GM12873 (cell line): ENCODE measurements around the gene PTCSC3.

Source experiments
- TF ChIP-seq, protein P1 (sequence below): IDR thresholded peaks from 2 replicates; pipeline ENCODE4 v1.5.1; 2012; ENCODE audit warnings: low read depth, mild to moderate bottlenecking, moderate library complexity, low read length, control low read depth; ENCODE audit not compliant: insufficient read depth; ENCODE audit errors: missing control alignments

Gene PTCSC3

DNA sequence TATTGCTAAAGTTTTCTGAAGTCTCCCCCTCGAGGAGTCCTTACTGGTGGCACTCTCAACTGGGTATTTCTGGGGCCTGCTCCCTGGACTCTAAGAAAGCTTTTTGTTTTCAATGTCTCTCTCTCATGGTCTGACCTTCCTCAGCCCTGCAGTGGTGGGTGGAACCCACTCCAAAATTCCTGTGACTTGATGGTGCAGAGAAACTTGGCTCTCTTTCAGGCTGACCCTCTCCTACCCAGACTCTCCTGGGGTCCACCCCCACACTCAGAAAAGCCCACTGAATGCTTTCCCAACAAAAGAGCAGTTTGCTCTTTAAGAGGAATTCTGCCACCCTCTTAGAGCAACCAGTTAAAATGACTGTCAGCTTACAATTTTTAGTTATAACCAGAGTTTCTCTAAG is 967 bp upstream of the PTCSC3 start:
- TF ChIP-seq, protein P1, sequence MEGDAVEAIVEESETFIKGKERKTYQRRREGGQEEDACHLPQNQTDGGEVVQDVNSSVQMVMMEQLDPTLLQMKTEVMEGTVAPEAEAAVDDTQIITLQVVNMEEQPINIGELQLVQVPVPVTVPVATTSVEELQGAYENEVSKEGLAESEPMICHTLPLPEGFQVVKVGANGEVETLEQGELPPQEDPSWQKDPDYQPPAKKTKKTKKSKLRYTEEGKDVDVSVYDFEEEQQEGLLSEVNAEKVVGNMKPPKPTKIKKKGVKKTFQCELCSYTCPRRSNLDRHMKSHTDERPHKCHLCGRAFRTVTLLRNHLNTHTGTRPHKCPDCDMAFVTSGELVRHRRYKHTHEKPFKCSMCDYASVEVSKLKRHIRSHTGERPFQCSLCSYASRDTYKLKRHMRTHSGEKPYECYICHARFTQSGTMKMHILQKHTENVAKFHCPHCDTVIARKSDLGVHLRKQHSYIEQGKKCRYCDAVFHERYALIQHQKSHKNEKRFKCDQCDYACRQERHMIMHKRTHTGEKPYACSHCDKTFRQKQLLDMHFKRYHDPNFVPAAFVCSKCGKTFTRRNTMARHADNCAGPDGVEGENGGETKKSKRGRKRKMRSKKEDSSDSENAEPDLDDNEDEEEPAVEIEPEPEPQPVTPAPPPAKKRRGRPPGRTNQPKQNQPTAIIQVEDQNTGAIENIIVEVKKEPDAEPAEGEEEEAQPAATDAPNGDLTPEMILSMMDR: no peak

DNA sequence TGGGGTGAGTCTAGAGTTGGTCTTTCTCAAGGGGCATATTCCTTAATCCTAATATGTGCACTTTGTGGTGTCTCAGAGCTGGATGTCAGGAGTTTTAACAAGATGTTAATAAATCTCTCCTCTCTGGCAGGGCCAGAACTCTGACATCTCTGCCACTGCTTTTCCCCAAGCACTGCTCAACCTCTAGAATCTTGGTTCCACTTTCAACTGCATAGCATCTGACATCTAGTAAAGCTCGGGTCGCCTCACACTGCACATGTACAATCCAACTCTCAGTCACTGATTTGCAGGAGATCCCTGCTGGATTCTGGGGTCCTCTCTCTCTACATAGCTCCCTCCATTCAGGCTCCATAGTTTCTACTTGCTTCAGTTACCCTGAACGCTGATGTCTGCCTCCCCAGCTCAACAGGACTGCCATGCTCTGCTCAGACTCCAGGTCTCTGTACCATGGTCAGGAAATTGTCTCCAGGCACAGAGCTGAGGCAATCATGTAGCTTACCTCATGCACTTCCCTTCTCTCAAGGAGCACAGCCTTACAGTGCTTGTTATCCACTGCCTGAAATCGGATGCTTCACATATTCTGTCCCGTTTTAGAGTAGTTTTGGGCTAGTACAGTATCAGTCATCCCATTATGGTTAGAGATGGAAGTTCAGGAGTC is 1.6 kb downstream of the PTCSC3 start:
- TF ChIP-seq, protein P1: no peak

DNA sequence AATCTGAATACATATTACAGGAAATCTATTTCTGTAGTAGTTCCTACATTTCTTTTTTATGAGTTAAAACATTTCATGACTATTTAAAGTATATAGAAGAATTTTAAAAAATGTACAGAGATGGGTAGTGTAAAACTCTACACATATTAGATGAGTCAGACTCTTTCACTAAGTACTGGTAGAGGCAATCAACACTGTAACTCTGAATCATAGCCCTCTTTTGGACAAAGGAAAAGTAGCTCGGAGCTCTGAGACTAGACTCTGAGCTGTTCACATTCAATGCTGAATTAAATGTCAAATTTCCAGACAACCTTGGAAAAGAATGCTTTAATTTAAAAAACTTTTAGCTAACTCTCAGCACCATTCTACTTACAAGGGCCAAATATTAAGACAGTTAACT is 3.4 kb downstream of the PTCSC3 start:
- TF ChIP-seq, protein P1: no peak

GRCh38 chr14:36171607-36172006 is 4.9 kb downstream of the PTCSC3 start:
- TF ChIP-seq, protein P1: no peak

DNA sequence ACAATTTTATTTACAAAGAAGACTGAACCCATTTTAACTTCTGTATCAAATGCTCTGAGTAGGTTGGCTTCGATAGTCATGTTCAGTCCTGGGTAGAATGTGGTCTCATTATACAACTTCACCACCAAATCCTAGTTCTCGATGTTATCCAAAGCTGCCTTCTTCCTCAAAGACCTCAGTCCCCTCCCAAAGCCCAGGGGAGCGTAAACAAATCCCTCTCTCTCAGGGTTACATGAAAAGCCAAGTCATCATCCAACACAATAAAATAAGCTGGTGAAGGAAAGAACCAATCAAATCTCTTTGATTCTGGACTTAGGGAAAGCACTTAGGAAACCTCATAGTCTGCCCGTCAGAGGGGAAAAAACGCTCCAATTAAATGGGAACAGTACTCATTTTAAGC is 9.1 kb downstream of the PTCSC3 start:
- TF ChIP-seq, protein P1: no peak

GRCh38 chr14:36163451-36163850 is 13.1 kb downstream of the PTCSC3 start:
- TF ChIP-seq, protein P1: no peak

GRCh38 chr14:36162267-36162666 is 14.3 kb downstream of the PTCSC3 start:
- TF ChIP-seq, protein P1: no peak
